VCaP (cell line): ENCODE results near the gene TMEM109.

Source experiments
- H3K27ac ChIP-seq: fragments of 450-650 bp; 2 replicates; pipeline ENCODE4 v1.5.1; 2017
- CTCF ChIP-seq: fragments of 450-650 bp; conservative IDR thresholded peaks from 2 replicates; pipeline ENCODE4 v1.5.1; 2017; ENCODE audit warnings: mild to moderate bottlenecking, moderate library complexity

The TMEM109 gene

GRCh38 chr11:60880643-60881282 lies 33.2 kb upstream of the TMEM109 start:
- TF ChIP-seq CTCF, result no peak
- peak overlapping the region; percentile 71 for H3K27ac ChIP-seq

GRCh38 chr11:60887556-60887955 lies 26.4 kb upstream of the TMEM109 start:
- H3K27ac ChIP-seq, result 0 out of 2 replicates have a peak overlapping the region, but pooled peaks have one; percentile 9
- TF ChIP-seq CTCF, result peak; percentile 73

GRCh38 chr11:60889869-60890311 lies 24.1 kb upstream of the TMEM109 start:
- no peak for TF ChIP-seq CTCF

GRCh38 chr11:60890696-60891095 lies 23.3 kb upstream of the TMEM109 start:
- peak overlapping the region; percentile 58 for H3K27ac ChIP-seq

More at GRCh38 chr11:60889869-60890311, 24.1 kb upstream of the TMEM109 start:
- H3K27ac ChIP-seq, result peak overlapping the region; percentile 58

GRCh38 chr11:60891103-60891741 lies 22.7 kb upstream of the TMEM109 start:
- no peak for TF ChIP-seq CTCF
- H3K27ac ChIP-seq, result peak overlapping the region; percentile 58; the same call in 1 of the 2 replicates

More at GRCh38 chr11:60890696-60891095, 23.3 kb upstream of the TMEM109 start:
- no peak for TF ChIP-seq CTCF

- TF ChIP-seq CTCF, result no peak
- no peak overlapping the region for H3K27ac ChIP-seq
Observed at GRCh38 chr11:60895687-60896086, 18.3 kb upstream of the TMEM109 start.

- no peak overlapping the region for H3K27ac ChIP-seq
- TF ChIP-seq CTCF, result no peak
Observed at GRCh38 chr11:60897496-60897895, 16.5 kb upstream of the TMEM109 start.
